ENCODE measurements around the gene RALGAPA1.
A peak's percentile ranks its signal among the peaks of the same experiment; 100 is the strongest.
"Not testable (repeated sequence)": the region's sequence is repeated elsewhere in the genome, so short reads cannot be mapped to it uniquely, and the experiment has no call there.

RALGAPA1 gene

DNA sequence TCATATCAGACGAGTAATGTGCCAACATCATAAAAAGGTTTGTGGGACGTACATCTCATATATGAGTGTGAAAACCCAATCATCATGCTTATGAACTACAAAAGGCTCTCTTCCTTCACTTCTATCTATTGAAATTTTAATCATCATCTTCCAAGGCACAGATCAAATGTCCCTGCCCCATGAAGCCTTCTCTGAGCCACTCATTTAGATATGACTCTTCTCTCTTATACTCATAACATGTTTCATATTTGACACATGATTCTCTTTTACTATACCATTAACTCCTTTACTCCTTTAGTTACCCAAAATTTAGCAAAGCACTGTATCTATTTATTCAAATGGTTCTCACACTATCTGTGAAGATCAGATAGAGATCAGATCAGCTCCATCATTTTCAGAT is 22.2 kb downstream of the RALGAPA1 start:
- TF ChIP-seq CTCF (conservative IDR thresholded peaks at IDR 0.05; ENCODE audit: control insufficient read depth, insufficient read depth, low read depth, low read length), result no peak

GRCh38 chr14:35783699-35784098 is 25.4 kb downstream of the RALGAPA1 start:
- no peak for DNase-seq (ENCODE audit: low read depth)
- TF ChIP-seq CTCF (conservative IDR thresholded peaks at IDR 0.05; ENCODE audit: control insufficient read depth, insufficient read depth, low read depth, low read length), result no peak
- H3K4me3 ChIP-seq (ENCODE audit: control insufficient read depth, low read depth, low read length), result no peak overlapping the region

More for the DNA sequence above, 22.2 kb downstream of the RALGAPA1 start:
- no peak overlapping the region for H3K4me3 ChIP-seq (ENCODE audit: control insufficient read depth, low read depth, low read length)
- no peak for DNase-seq (ENCODE audit: low read depth)

GRCh38 chr14:35779368-35779767 is 29.7 kb downstream of the RALGAPA1 start:
- TF ChIP-seq CTCF (conservative IDR thresholded peaks at IDR 0.05; ENCODE audit: control insufficient read depth, insufficient read depth, low read depth, low read length), result no peak
- DNase-seq (ENCODE audit: low read depth), result no peak
- H3K4me3 ChIP-seq (ENCODE audit: control insufficient read depth, low read depth, low read length), result no peak overlapping the region

DNA sequence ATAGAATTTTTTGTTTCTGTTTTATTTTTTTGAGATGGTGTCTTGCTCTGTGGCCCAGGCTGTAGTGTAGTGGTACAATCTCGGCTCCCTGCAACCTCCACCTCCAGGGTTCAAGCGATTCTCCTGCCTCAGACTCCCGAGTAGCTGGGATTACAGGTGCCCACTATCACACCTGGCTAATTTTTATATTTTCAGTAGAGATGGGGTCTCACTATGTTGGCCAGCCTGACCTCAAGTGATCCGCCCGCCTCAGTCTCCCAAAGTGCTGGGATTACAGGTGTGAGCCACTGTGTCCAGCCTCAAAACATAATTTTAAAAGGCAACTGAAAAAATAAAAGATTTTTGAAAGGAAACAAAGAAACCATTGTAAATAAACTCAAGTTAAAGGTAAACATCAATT is 31.5 kb downstream of the RALGAPA1 start:
- not testable (repeated sequence) for DNase-seq (ENCODE audit: low read depth); H3K4me3 ChIP-seq (ENCODE audit: control insufficient read depth, low read depth, low read length)

GRCh38 chr14:35776823-35777222 is 32.3 kb downstream of the RALGAPA1 start:
- H3K4me3 ChIP-seq (ENCODE audit: control insufficient read depth, low read depth, low read length), result no peak overlapping the region
- no peak for DNase-seq (ENCODE audit: low read depth)
- TF ChIP-seq CTCF (conservative IDR thresholded peaks at IDR 0.05; ENCODE audit: control insufficient read depth, insufficient read depth, low read depth, low read length), result no peak

- DNase-seq (ENCODE audit: low read depth); H3K4me3 ChIP-seq (ENCODE audit: control insufficient read depth, low read depth, low read length): not testable (repeated sequence)
Observed at GRCh38 chr14:35776085-35776484, 33.0 kb downstream of the RALGAPA1 start.

GRCh38 chr14:35766700-35767082 is 42.4 kb downstream of the RALGAPA1 start:
- TF ChIP-seq CTCF (conservative IDR thresholded peaks at IDR 0.05; ENCODE audit: control insufficient read depth, insufficient read depth, low read depth, low read length), result no peak
- H3K4me3 ChIP-seq (ENCODE audit: control insufficient read depth, low read depth, low read length), result no peak overlapping the region
- peak; percentile 15 for DNase-seq (ENCODE audit: low read depth)

DNA sequence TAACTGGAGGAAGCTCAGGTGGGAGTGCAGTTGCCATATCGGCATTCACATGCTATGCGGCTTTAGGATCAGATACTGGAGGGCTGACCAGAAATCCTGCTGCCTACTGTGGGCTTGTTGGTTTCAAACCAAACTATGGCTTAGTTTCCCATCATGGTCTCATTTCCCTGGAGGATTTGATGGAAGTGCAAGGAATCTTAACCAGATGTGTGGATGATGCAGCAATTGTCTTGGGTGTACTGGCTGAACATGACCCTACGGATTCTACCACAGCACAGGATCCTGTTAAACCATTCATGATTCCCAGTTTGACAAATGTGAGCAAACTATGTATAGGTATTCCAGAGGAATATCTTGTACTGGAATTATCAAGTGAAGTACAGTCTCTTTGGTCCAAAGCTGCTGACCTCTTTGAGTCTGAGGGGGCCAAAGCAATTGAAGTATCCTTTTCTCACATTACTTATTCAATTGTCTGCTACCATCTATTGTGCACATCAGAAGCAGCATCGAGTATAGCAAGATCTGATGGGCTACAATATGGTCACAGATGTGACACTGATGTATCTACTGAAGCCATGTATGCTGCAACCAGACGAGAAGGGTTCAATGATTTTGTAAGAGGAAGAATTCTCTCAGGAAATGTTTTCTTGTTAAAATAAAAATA is 42.9 kb downstream of the RALGAPA1 start:
- TF ChIP-seq CTCF (conservative IDR thresholded peaks at IDR 0.05; ENCODE audit: control insufficient read depth, insufficient read depth, low read depth, low read length), result no peak
- H3K4me3 ChIP-seq (ENCODE audit: control insufficient read depth, low read depth, low read length), result no peak overlapping the region
- DNase-seq (ENCODE audit: low read depth), result peak; percentile 8
